GM04503 (cell line): ENCODE data around the gene SEC63.
"Not testable (repeated sequence)": the region's sequence is repeated elsewhere in the genome, so short reads cannot be mapped to it uniquely, and the experiment has no call there.

Source experiments
- DNase-seq: peaks from one replicate; pipeline ENCODE4 v3.0.0-alpha.2; 2012; ENCODE audit warnings: low read depth

The SEC63 gene

DNA sequence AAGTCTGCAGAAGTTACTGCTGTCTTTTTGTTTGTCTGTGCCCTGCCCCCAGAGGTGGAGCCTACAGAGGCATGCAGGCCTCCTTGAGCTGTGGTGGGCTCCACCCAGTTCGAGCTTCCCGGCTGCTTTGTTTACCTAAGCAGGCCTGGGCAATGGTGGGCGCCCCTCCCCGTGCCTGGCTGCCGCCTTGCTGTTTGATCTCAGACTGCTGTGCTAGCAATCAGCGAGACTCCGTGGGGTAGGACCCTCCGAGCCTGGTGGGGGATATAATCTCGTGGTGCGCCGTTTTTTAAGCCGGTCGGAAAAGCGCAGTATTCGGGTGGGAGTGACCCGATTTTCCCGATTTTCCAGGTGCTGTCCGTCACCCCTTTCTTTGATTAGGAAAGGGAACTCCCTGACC is 97.9 kb downstream of the SEC63 start:
- not testable (repeated sequence) for DNase-seq

DNA sequence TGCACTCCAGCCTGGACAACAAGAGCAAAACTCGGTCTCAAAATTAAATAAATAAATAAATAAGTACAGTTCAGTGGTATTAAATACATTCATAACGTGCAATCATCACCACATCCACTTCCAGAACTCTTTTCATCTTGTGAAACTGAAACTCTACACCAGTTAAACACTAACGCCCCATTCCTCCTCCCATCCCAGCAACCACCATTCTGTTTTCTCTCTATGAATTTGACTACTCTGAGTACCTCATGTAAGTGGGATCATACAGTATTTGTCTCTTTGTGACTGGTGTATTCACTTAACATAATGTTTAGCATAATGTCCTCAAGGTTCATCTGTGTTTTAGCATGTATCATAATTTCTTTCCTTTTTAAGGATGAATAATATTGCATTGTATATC is 104.8 kb downstream of the SEC63 start:
- no peak for DNase-seq

DNA sequence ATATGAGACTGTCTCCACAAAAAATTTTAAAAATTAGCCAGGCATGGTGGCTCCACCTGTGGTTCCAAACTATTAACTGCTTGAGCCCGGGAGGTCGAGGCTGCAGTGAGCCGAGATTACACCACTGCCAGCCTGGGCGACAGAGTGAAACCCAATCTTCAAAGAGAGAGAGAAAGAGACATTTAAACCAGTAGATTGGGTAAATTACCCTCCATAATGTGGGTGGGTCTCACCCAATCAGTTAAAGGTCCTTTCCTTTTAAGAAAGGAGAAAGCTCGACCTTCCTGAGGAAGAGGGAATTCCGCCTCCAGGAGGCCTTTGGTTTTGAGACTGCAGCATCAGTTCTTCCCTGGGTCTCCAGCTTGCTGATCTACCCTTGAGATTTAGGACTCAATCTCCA is 108.7 kb downstream of the SEC63 start:
- no peak for DNase-seq

DNA sequence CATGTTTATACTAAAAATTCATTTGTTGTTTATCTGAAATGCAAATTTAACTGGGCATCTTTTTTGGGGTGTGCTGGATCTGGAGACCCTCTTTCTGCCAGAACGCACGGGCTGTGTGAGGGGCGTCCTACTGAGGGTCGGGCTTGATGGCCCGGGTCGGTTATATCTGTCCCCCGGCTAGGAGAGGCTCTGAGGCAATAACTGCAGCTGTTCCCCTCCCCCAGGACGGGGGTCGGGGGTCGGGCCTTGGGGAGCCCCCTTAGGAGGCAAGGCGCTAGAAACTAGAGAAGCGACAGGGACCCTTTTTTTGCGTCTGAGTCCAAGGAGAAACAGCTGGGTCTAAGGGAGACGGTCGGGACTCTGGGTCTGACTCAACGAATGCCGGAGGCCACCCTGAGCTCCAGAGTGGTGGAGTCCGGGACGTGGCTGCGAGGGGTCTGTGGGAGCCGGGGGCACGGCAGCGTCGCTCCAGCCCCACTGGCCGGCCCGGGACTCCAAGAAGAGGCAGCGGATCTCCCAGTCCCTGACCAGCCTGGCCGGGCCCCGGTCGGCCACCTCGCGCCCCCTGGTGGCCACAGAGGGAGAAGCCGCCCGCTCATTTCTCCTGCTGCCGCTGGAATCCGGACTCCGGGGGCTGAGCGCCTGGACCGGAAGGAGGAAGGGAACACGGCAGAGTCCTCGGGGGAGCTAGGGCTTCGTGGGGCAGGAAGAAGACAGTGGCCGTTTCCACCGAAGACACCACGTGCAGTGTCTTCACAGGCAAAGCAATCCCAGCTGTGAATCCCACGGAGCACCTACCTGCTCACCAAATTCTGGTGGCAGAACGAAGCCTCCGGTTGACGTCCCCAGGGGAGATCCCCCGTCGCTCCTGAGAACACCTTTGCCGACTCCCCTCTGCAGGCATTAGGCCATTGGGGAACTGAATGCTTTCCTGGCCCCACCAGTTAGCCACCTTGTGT is 109.9 kb downstream of the SEC63 start:
- DNase-seq = no peak

DNA sequence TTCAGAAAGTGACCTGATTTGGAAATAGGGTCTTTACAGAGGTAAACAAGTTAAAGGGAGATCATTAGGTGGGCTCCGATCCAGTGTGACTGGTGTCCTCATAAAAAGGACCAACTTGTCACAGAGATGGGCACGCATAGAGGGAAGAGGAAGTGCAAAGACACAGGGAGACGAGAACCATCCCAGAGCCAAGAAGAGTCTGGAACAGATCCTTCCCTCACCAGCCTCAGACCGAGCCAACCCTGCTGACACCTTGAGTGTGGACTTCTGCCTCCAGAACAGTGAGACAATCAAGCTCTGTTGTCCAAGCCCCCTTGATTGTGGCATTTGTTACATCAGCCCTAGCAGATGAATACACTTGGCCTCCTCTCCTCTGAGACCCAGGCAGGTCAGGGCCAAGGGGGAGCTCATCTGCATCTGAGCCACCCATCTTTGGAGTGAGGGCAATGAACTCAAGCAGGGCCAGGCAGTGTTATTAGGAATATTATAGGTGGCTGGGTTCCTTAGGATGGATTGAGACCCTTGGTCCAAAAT is 111.7 kb downstream of the SEC63 start:
- no peak for DNase-seq

DNA sequence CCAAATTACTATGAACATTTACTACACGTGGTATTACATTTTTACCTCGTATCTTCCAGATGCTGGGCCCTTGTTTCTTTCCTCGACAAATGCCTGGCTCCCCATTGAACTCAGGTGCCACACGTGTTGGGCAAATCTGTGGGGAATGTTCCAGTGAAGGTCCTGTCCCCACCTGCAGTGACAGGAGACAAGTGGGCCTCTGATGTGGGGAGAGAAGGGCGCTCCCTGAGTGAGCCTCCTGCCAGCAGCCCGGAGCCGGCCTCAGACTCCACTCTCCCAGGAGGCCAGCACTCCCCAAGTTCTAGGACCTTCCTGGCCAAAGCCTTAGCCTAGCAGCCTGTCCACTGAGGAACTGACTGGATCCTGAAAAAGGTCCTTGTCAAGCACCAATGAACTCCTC is 112.2 kb downstream of the SEC63 start:
- DNase-seq = no peak

DNA sequence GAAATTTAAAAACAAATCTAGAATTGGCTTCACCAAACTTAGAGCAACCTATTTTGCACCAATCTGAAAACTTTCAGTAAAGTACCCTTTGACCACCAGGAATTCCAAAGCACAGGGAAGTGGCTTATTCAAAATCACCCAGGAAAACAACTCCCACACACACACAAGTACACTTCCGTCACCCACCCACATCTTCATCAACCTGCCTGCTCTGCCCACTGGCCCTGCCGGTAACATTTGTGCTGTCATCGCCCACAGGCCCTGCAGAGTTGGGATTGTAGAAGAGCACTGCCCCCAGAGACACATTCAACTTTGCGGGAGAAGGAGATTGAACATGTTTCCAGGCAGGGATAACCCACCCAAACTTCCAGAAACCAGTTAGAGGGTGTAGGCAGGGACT is 114.6 kb downstream of the SEC63 start:
- no peak for DNase-seq

DNA sequence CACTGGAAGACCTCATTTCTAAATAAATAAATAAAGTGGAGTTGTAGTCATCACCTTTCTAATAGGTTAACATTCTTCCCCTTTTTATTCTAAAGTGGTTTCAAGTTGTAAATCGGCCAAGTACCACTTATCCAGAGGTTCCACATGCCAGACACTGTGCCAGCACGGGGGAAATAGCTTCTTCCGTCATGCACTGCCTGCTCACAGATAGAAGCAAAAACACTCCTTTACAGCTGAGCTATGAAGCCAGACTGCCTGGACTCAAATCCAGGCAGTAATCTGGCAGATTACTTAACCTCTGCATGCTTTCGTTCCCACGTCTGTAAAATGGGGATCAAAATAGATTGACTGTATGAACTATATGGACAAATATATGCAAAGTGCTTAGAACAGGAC is 116.7 kb downstream of the SEC63 start:
- DNase-seq = no peak

DNA sequence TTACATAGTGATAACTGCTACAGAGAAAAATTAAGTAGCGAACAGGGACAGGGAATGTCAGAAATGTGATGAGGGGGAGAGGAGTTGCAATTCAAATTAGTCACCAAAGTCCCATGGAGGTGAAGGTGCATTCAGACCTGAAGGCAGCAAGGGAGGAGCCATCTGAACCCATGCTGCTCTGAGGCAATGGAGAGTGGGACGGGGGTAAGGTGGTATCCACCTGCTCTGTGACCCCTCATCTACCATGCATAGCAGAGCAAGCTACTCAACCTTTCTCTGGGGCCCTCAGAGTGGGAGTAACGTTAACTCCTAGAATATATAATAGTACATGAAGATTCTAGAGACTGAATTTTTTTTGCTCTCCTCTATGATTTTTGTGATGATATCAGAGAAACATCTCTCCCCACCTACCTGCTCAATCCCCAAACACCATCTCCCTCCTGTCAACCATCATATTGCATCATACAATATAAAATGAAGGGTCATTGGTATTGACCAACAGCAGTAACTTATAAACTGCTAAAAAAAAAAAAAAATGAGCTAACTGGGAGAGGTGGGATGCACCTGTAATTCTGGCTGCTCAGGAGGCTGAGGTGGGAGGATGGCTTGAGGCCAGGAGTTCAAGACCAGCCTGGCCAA is 117.3 kb downstream of the SEC63 start:
- no peak for DNase-seq

DNA sequence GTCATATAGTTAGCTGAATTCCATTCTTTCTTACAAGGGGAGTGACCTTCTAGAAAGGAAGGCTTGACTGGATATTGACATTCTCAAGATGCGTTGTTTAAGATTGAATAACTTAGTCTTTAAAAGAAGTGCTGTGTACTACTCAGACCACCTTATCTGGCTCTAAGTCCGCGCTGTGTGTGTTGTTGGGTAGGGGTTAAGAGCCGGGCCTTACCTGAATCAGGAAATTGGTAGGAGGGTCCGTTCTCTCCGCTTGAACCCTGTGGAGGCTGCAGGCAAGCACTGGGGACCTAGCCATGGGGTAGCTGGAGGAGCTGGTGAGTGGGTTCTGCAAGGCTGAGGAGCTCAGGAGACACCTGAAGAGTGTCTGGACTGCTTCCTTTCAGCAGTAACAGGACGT is 124.9 kb downstream of the SEC63 start:
- no peak for DNase-seq

DNA sequence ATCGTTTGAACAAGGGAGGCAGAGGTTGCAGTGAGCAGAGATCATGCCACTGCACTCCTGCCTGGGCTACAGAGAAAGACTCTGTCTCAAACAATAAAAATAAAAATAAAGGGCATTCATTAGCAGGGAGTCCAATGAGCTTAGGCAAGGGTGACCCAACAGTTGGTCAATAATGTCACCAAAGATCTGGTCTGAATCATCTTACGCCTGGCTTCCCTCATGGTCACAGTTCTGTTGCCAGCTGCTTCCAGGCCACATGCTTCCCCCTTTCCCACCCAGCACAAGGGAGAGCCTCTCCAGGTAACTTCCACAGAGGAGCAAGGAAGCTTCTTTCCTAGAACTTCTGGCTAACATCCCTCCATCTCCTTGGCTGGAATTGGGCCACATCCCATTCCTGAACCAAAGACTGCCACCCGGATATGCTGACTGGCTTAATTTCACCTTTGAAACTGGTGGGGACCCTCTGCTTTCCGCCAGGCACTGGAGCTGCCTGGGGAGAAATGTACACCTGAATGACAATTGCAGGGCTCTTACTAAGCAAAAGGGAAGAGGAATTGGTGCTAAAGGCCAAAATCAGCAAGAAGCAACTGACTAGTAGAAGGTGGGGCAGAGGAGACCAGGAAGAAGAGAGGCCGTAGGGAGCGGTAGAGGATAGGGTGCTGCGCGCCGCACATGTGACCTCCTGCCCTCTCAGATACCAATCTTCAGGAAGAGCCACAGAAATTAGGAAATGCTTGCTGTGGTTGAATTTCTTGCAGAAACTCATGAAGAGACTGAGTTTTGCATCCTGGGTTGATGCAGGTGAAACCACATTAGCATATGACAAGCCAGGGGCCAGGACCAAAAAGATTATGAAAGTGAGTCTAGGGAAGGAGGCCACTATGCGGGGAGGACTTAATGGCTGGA is 125.6 kb downstream of the SEC63 start:
- no peak for DNase-seq

DNA sequence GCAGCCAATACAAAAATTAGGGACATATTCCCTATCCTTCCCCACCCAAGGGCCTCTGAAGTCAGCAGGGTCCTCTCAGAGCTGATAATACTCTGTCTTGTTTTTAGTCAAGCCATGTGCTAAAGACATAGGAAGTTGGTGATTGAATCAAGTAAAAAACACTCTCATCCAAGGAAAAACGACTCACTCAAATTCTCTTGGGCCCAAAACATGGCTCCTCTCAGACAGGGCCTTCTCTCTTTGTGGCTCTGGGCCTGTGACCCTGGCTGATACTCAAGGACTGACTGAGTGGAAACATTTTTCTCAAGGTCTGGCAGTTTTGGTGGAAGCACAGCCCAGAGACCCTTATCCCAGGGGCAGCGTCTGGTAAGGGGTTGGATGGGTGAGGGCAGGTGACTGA is 127.9 kb downstream of the SEC63 start:
- DNase-seq = no peak

DNA sequence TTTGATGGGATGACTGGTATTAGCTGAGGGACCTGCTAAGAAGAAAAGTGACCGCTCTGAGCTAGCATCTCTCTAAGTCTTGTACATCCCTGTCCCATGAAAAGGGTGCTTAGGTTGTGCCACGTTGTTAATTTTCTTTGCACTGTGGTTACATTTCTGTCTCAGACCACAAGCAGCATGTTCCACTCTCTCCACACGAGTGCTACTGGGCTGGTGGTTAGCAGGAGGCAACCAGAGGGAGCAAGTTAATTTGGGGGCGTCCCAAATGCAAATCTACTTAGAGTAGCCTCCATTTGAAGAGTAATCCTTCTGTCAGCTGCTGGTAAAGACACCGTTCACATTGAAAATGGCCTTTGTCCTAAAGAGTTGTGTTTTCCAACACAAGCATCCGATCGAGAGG is 130.5 kb downstream of the SEC63 start:
- DNase-seq = no peak

DNA sequence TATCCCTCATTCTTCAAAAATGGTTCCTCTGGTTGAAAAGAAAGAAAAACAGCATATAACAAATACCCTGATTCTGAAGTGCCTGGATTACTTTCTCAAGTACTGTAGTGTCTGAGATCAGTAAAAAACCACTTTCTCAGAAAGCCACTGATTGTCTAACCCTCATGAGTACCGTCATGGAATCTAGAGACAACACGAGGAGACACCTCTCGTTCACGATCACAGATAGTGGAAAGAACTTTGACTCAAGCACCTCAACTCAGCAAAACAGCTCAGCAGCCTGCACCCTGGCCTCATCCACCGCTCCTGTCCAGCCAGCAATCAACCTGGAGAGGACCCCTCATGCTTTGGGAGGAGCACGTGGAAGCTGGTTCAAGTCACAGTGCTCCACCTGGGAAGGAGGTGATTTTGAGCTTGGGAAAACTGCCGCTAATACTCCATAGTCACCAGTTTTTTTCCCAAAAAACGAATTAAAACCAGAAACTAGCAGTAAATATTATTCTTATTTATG is 134.9 kb downstream of the SEC63 start:
- no peak for DNase-seq

DNA sequence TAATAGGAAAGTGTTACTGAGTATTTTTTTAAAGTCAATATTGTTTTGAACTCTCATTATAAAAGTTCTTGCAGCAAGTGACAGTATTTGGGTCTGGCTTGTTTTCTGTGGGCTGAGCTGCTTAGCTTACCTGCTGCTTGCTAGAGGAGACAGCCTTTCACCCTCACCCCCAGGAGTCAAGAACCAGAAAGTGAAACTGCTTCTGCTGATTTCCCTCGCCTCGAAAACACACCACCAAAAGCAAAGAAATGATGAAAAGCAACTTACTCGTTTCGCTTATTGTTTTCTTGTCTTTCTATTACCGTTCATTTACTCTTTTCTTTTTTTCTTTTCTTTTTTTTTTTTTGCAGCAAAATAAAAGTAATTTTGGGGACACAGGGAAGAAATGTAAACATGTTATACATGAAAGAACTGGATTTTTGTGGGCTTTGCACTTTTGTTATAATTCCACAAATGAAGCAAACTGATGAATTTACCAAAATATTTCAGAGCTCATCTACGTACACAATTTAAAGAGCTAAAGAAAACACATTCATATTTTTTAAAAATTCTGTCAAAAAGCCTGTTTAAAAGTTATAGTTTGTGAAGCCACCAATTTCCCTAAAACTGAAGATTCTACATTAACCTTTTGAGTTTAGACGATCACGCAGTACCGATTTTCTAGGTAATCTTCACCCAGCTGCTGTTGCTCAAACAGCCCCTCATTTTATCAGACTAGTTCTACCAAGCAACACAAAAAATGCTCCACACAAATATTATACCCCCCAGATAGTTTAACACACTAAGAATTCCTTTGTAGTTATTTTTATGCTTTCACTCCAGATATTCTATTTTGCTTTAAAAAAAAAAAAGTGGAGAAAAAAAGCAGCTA is 135.6 kb downstream of the SEC63 start:
- DNase-seq = no peak

DNA sequence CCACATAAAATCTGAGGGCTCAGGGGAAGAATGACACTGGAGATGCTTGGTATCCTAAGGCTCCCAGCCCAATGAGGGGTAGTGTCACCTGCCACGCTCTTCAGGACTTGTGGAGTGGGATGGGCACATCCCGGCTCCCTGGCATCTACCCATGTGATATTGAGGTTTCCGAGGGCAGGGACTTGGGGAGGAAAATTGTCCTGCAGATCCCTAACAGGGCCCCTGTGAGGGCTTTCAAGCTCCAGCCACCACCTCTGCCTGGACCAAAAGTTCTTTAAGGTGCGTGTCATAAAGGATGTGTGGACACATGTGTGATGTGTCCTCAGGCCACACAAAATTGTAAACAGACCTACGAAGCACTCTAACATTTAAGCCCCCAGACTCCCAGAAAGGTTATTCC is 136.4 kb downstream of the SEC63 start:
- DNase-seq = no peak

DNA sequence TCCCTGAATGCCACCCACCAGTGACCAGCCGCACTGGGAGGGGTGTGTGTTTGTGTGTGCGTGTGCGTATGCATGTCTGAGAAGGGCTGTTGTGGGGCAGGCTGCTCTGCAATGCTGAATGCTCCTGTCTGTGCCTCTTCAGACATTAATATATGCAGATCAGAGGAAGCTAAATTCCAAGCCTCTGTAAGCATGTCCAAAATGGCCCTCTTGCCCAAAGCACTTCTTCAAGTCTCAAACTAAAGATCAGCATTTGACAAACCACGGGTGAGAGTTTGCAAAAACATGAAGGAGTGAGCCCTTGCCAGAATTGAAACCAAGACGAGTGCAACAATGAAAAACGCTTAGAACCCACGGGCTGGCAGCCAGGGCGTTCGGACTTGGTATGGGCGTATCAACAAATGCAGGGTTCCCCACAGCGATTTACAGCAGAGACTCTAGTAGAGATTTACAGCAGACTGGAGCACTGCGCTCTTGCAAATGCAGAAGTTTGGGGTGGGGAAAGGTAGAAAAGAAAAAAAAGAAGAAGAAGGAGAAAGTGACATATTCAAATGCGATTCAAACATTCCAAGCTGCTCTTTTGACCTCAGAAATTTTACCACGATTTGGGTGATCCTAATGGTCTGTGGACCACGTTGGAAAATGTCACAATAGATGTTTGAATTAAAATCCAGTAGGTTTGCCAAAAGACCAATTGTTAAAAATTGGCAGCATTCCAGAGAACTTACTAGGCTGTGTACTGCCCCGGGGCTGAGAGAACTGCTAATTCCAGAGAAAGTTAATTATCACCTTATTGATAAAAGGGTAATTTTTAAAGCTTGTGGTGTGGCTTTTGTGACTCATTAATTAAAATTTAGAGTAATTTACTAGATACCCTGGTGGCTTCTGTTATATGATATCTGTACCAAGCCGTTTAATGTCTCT is 137.4 kb downstream of the SEC63 start:
- DNase-seq = no peak

DNA sequence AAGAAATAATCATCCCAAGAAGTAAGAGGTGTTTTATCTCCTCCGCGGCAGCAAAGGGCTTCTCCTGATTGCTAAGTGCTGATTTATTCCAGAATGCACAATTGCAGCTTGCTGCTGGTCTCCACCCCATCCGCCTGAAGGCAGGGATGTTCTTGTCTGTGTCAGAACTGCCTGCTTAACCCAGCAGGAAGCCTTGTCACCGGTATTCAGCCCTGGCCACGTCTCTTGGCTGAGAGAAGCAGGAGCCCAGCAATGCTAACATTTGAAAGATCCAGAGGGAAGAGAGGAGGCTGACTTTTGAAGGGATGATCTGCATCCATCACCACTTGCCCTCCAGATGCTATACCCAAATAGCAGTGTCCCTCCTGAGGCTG is 138.1 kb downstream of the SEC63 start:
- no peak for DNase-seq

DNA sequence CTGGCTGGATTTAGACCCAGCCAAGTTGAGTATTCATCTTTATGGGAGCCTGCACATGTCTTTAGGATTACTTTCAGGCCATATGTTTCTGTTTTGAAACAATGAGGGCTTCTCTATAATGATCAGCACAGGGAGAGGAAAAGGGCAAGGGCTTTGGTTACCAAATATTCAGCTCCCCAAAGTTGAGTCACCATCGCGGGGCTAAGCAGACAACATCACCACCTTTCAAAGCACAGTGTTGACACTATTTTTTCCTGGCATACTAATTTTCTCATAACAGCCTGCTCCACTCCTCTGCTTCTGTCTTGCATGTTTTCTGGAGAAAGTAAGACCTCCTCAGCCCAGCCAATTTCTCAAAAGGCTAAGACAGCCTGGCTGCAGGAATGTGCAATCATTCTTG is 138.8 kb downstream of the SEC63 start:
- DNase-seq = no peak

DNA sequence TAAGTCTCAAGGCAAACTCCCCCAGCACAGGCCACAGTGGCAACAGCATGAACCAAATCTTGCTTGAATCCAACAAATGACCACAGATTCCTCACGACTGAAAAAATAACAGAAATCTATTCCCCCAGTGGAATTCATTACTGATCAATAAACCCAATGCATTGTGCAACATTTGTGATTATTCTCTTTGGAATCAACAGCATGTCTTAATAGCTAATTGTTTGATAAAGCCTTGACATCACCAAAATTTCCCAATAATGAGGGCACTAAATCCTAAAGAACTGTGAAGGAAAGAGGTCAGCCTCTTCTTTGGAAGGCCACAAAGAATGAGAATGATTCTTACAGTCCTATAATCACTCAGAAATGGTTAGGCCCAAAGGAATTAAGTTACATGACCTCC is 139.7 kb downstream of the SEC63 start:
- no peak for DNase-seq
